CD4-positive, alpha-beta T cell treated with Interleukin-15 for 1 hour (primary cell): ENCODE results near the gene KCNA10.

ENCODE experiments used
- DNase-seq: peaks from one replicate; pipeline ENCODE4 v3.0.0-alpha.2; 2020

Gene KCNA10

GRCh38 chr1:110495926-110496600 is 22.9 kb downstream of the KCNA10 start:
- DNase-seq: peak; percentile 67

GRCh38 chr1:110494522-110495406 is 24.2 kb downstream of the KCNA10 start:
- DNase-seq: no peak

GRCh38 chr1:110494036-110494435 is 24.9 kb downstream of the KCNA10 start:
- no peak for DNase-seq

- no peak for DNase-seq
Measured at GRCh38 chr1:110493059-110493699, 25.8 kb downstream of the KCNA10 start.

GRCh38 chr1:110492573-110492972 is 26.4 kb downstream of the KCNA10 start:
- DNase-seq: no peak

GRCh38 chr1:110490791-110491451 is 28.1 kb downstream of the KCNA10 start:
- no peak for DNase-seq

GRCh38 chr1:110489973-110490542 is 28.9 kb downstream of the KCNA10 start:
- no peak for DNase-seq

GRCh38 chr1:110489406-110489805 is 29.6 kb downstream of the KCNA10 start:
- DNase-seq: no peak

GRCh38 chr1:110488867-110489266 is 30.1 kb downstream of the KCNA10 start:
- no peak for DNase-seq

GRCh38 chr1:110488161-110488560 is 30.8 kb downstream of the KCNA10 start:
- no peak for DNase-seq

GRCh38 chr1:110487726-110488125 is 31.2 kb downstream of the KCNA10 start:
- DNase-seq: no peak

GRCh38 chr1:110485725-110486124 is 33.2 kb downstream of the KCNA10 start:
- DNase-seq: no peak

- DNase-seq: no peak
Measured at GRCh38 chr1:110484801-110485200, 34.2 kb downstream of the KCNA10 start.

- DNase-seq: no peak
Measured at GRCh38 chr1:110483308-110483685, 35.7 kb downstream of the KCNA10 start.

- DNase-seq: no peak
Measured at GRCh38 chr1:110482662-110483307, 36.2 kb downstream of the KCNA10 start.

GRCh38 chr1:110481968-110482623 is 36.9 kb downstream of the KCNA10 start:
- no peak for DNase-seq

- no peak for DNase-seq
Measured at GRCh38 chr1:110480356-110481096, 38.4 kb downstream of the KCNA10 start.

GRCh38 chr1:110478886-110479285 is 40.1 kb downstream of the KCNA10 start:
- no peak for DNase-seq

GRCh38 chr1:110477967-110478640 is 40.9 kb downstream of the KCNA10 start:
- DNase-seq: no peak

- DNase-seq: no peak
Measured at GRCh38 chr1:110477445-110477957, 41.5 kb downstream of the KCNA10 start.
